ENCODE data around the gene SIGLEC12. TPM values are rescaled to one million over a fixed set of nuclear protein-coding genes. Genes with fewer than 3 reads are reported as not detected.

The SIGLEC12 gene
- total and polyA plus RNA-seq, 2 donors (not counting 3 experiments of a cell fraction or from before 2014, with no cell fraction given), result not detected

DNA sequence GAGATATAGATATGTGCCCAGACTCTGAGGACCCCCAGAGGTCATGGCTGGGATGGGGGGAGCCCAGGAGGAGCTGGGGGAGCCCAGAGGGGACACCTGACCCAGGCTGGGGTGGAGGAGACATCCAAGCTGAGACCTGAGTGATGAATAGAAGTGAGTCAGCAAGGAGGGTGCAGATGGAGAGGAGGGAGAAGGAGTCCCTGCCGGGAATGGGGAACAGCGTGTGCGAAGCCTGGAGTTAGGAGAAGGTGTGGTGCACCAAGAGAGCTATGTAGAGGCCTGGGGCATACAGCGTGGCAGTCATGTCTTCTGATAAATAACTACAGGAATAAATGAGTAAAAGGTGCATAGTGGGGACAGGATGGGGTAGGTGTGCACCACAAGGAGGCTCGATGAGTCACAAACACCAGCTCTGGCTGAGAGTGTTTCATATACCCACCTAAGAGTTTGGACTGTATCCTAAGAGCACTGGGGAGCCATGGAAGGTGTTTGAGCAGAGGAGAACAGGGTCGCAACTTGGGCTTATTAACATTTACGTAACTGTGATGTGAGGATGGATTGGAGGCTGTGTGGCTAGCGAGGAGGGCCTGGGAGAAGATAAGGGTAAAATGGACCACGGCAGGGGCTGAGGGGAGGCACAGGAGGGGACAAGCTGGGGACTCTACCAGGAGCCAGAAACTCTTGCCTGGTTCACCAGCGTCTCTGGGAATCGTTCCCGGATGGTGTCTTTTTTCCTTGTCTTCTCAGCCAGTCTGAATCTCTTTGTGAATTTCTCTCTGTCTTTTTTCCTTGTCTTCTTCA, 21.9 kb downstream of the SIGLEC12 start:
- dilution Hi-C loops (cut with MboI; ENCODE audit: extremely low pct_ligation_motif_present, low sequenced_read_pairs) (no loop called here), intact Hi-C loops (cut with micrococcal nuclease) (no loop called here)
- H3K9ac ChIP-seq (replicated peaks; ENCODE audit: extremely low read depth, insufficient read depth, low read length), result no peak overlapping the region
- no peak overlapping the region for H3K27ac ChIP-seq (ENCODE audit: insufficient read depth, low read depth, low read length)
- no peak overlapping the region for H2AFZ ChIP-seq (ENCODE audit: low read depth, low read length)
- no peaks in the 10 kb centered on the region for H3K9me1 ChIP-seq (replicated peaks; ENCODE audit: control insufficient read depth, extremely low read depth, insufficient read depth, low read length)
- no peaks in the 10 kb centered on the region for H3K27me3 ChIP-seq (ENCODE audit: control insufficient read depth in 2 of 2, insufficient read depth in 2 of 2, low read length in 2 of 2)
- H3K4me1 ChIP-seq (ENCODE audit: control insufficient read depth, extremely low read depth, insufficient read depth, low read length), result peaks cover 3% of the 10 kb centered on the region
- no peak overlapping the region for H3K4me2 ChIP-seq (ENCODE audit: insufficient read depth, low read length)
- ChIA-PET CTCF (interaction anchor here (0.7 to 1.6 kb wide), 3 partner anchors 182 to 923 kb away, joined by 3 to 4 read pairs (median 3); no protein-coding TSS in a partner anchor), POLR2A (no interaction called here)
- no peak for FAIRE-seq
- no peaks in the 10 kb centered on the region for H4K20me1 ChIP-seq (replicated peaks; ENCODE audit: control insufficient read depth, extremely low read depth, insufficient read depth, low read length)
- H3K9me3 ChIP-seq (replicated peaks; ENCODE audit: control insufficient read depth, insufficient read depth, low read length), result no peaks in the 10 kb centered on the region
- no TSS peak for BruUV-seq (replicated peaks)
- no peak overlapping the region for H3K4me3 ChIP-seq (replicated peaks in 1 of 3; ENCODE audit: insufficient read depth in 1 of 3, low read depth in 1 of 3, low read length in 3 of 3)
- no peak for TF ChIP-seq EZH2 (IDR thresholded peaks at IDR 0.05; ENCODE audit: borderline replicate concordance, low read depth, low read length, severe bottlenecking)
- no peak for DNase-seq (ENCODE audit: low read depth, low spot score)
- H3K36me3 ChIP-seq (ENCODE audit: control insufficient read depth in 2 of 2, extremely low read depth in 1 of 2, insufficient read depth in 2 of 2, low read length in 2 of 2), result no peaks in the 10 kb centered on the region
- H3K79me2 ChIP-seq (ENCODE audit: control insufficient read depth, insufficient read depth, low read length), result no peaks in the 10 kb centered on the region

DNA sequence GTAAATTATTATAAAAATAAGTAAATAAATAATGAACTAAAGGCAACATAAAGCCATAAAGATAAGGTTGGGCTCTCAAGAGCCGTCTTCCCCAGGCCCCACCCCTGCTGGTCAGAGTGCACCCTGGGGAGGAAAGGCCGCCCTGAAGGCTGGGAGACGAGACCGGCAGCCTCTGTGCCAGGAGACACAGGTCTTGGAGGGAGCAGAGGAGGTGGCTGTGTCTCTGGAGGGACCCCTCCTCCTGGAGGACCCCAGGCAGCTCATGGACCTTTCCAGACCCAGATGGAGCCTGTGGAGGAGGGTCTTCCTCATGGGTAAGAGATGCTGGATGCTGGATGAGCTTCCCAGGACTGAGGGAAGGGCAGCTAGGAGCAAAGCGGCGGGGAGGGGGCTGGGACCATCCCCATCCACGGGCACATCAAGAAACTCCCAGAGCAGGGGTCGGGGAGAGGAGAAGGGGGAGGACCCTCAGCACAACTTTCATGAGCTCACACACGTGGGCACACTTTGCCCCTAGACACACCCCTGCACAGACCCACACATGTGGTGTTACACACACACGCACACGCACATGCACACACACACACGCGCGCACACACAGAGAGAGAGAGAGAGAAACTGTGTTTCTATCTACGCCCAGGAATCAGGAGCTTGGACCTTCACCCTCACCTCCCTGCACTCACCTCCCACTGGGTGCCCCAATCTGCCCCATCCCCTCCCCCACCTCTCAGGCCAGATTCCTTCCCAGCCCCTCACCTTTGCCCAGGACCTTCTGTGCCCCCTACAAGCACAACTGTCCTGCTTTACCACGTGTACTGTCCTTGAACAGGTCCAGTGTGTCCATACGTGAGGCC, 23.0 kb downstream of the SIGLEC12 start, which contains the start of gene CEACAM18:
CEACAM18 (plus strand) TSS at position 159 of the 854 bp plus-strand sequence.
- intact Hi-C loops (cut with micrococcal nuclease), result no loop called here
- CTCF ChIA-PET, result interaction anchor here (1.4 to 1.6 kb wide), 2 partner anchors 179 to 183 kb away, joined by 3 to 4 read pairs; no protein-coding TSS in a partner anchor

More for the DNA sequence above, 23.0 kb downstream of the SIGLEC12 start, which contains the start of gene CEACAM18:
- H3K9me3 ChIP-seq (replicated peaks; ENCODE audit: control insufficient read depth, insufficient read depth, low read length), result no peaks in the 10 kb centered on the region
- H3K9me1 ChIP-seq (replicated peaks; ENCODE audit: control insufficient read depth, extremely low read depth, insufficient read depth, low read length), result no peaks in the 10 kb centered on the region
- H3K4me1 ChIP-seq (ENCODE audit: control insufficient read depth, extremely low read depth, insufficient read depth, low read length), result peaks cover 4% of the 10 kb centered on the region
- H2AFZ ChIP-seq (ENCODE audit: low read depth, low read length), result no peak within 1 kb of the TSS
- TF ChIP-seq JUN (IDR thresholded peaks at IDR 0.05; ENCODE audit: borderline replicate concordance, insufficient read depth, insufficient read length, low read depth), result no peak
- TF ChIP-seq MYC (IDR thresholded peaks at IDR 0.05; ENCODE audit: low read depth, low read length), result no peak
- TF ChIP-seq FOS (IDR thresholded peaks at IDR 0.05; ENCODE audit: borderline replicate concordance, insufficient read depth, low read length), result no peak
- no peak for TF ChIP-seq POLR2AphosphoS5 (IDR thresholded peaks at IDR 0.05; ENCODE audit: insufficient read depth, low read depth, low read length)
- TF ChIP-seq POLR2A (IDR thresholded peaks at IDR 0.05; ENCODE audit: low read depth, low read length), result no peak
- TF ChIP-seq EZH2 (IDR thresholded peaks at IDR 0.05; ENCODE audit: borderline replicate concordance, low read depth, low read length, severe bottlenecking), result no peak
- TF ChIP-seq, protein P1, sequence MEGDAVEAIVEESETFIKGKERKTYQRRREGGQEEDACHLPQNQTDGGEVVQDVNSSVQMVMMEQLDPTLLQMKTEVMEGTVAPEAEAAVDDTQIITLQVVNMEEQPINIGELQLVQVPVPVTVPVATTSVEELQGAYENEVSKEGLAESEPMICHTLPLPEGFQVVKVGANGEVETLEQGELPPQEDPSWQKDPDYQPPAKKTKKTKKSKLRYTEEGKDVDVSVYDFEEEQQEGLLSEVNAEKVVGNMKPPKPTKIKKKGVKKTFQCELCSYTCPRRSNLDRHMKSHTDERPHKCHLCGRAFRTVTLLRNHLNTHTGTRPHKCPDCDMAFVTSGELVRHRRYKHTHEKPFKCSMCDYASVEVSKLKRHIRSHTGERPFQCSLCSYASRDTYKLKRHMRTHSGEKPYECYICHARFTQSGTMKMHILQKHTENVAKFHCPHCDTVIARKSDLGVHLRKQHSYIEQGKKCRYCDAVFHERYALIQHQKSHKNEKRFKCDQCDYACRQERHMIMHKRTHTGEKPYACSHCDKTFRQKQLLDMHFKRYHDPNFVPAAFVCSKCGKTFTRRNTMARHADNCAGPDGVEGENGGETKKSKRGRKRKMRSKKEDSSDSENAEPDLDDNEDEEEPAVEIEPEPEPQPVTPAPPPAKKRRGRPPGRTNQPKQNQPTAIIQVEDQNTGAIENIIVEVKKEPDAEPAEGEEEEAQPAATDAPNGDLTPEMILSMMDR (IDR thresholded peaks at IDR 0.05; ENCODE audit: extremely low read depth in 1 of 2, insufficient read depth in 1 of 2, low read depth in 1 of 2, low read length in 2 of 2), result no peak
- TF ChIP-seq GATA2 (IDR thresholded peaks at IDR 0.05; ENCODE audit: insufficient read depth, insufficient read length, low read depth, low read length), result no peak
- TF ChIP-seq, protein P2, sequence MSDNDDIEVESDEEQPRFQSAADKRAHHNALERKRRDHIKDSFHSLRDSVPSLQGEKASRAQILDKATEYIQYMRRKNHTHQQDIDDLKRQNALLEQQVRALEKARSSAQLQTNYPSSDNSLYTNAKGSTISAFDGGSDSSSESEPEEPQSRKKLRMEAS (IDR thresholded peaks at IDR 0.05; ENCODE audit: insufficient read depth, insufficient read length), result no peak
- FAIRE-seq, result no peak
- POLR2A ChIA-PET, result no interaction called here
- H3K9ac ChIP-seq (replicated peaks; ENCODE audit: extremely low read depth, insufficient read depth, low read length), result no peak within 1 kb of the TSS
- dilution Hi-C loops (cut with MboI; ENCODE audit: extremely low pct_ligation_motif_present, low sequenced_read_pairs), result no loop called here
- H3K27me3 ChIP-seq (ENCODE audit: control insufficient read depth in 2 of 2, insufficient read depth in 2 of 2, low read length in 2 of 2), result no peaks in the 10 kb centered on the region
- BruUV-seq (replicated peaks), result no TSS peak
- H3K4me2 ChIP-seq (ENCODE audit: insufficient read depth, low read length), result no peak within 1 kb of the TSS
- H3K27ac ChIP-seq (ENCODE audit: insufficient read depth, low read depth, low read length), result no peak within 1 kb of the TSS
- H3K4me3 ChIP-seq (replicated peaks in 1 of 3; ENCODE audit: insufficient read depth in 1 of 3, low read depth in 1 of 3, low read length in 3 of 3), result no peak within 1 kb of the TSS
- H3K36me3 ChIP-seq (ENCODE audit: control insufficient read depth in 2 of 2, extremely low read depth in 1 of 2, insufficient read depth in 2 of 2, low read length in 2 of 2), result no peaks in the 10 kb centered on the region
- no peaks in the 10 kb centered on the region for H3K79me2 ChIP-seq (ENCODE audit: control insufficient read depth, insufficient read depth, low read length)
- DNase-seq (ENCODE audit: low read depth, low spot score), result no peak
- H4K20me1 ChIP-seq (replicated peaks; ENCODE audit: control insufficient read depth, extremely low read depth, insufficient read depth, low read length), result no peaks in the 10 kb centered on the region
